Left cardiac atrium (tissue), 4 donors: Measurements from ENCODE around the gene XIRP2. TPM values are rescaled to one million over a fixed set of nuclear protein-coding genes. Genes with fewer than 3 reads are reported as not detected.
A peak's percentile ranks its signal among the peaks of the same experiment; 100 is the strongest.
"Not testable (repeated sequence)": the region's sequence is repeated elsewhere in the genome, so short reads cannot be mapped to it uniquely, and the experiment has no call there.

Experiments used
- ATAC-seq, 2 donors: fragments of 200-7000 bp; cut with Tn5 transposase; one replicate each; pipeline ENCODE4 v1.9.1; 2020; ENCODE audit warnings: mild to moderate bottlenecking in 2 of 2, moderate library complexity in 2 of 2
- DNase-seq: peaks from one replicate; pipeline ENCODE4 v3.0.0-alpha.2; 2020
- intact Hi-C, 2 donors: fragments of 100-400 bp; cut with DNase I; formaldehyde crosslinking; loops; one replicate each; pipeline versions ENCODE4 v1.14.1 to v1.15.1; 2022 to 2023
- total RNA-seq, 2 donors: library from RNA; stranded (reverse); fragmentation: NEBNext Ultra II Directional; extraction: Animal tissue kit (Norgen Biotek cat#: 25700); gene quantifications; one replicate each; pipeline ENCODE4 v1.2.1, GENCODE V29; 2021
- donor health status: DM: no; HTN: yes; CAD: no.
- donor health status: DM: no; HTN: yes; CAD: no; lungs with severe emphysema.
- donor health status: DM: yes; HTN: yes; CAD: no.
- donor health status: Dilated cardiomyopathy.

XIRP2 gene
- total RNA-seq, 2 donors from 2014 or later, result 22.9 to 44.0 TPM

DNA sequence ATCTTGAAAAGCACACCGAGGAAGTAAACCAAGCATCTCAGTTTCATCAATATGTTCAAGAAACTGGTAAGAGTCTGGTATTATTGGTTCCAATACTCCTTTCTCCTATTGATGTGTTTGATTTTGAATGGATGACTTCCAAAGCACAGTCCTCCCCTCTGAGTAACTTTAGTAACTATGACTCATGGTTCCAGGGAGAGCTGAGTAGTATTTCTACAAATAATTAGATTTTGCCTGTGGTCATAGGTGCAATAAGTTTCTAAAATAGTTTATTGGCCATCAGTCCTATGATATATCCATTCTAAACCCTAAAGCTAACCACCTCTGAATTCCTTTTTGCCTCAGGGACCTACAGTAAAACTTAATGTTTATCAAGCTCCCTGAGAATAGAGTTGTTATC, 352.4 kb downstream of the XIRP2 start:
- DNase-seq (no peak), ATAC-seq (no peak)
- intact Hi-C loops, result no loop called here

DNA sequence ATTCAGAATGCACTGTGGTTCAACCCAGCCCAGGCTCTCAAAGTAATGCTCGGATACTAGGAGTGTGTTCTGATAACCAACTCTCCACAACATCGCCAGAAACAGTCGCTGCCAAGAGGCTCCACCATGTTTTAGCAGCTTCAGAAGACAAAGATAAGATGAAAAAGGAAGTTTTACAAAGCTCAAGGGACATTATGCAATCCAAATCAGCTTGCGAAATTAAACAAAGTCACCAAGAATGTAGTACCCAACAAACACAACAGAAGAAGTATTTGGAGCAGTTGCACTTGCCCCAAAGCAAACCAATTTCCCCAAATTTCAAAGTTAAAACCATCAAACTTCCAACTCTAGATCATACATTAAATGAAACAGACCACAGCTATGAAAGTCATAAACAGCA, 360.9 kb downstream of the XIRP2 start:
- intact Hi-C loops, result no loop called here
- no peak for ATAC-seq

DNA sequence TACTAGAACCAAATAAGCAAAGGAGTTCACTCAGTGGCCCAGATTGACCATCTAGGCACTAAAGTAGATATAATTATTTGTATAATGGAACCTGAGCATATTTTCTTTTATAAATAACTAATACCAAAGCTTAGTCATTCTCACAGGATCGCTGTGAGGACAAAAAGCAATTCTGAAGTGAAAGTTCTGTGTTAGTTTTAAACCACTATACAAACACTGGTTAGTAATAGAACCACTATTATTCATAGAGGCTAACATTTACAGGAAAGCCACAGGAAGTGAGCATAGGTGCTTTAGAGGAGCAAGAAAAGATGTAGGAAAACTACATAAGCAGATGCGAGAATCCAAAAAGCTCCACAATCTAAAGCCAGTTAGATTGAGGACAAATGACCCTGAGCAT, 364.7 kb downstream of the XIRP2 start:
- no peak for DNase-seq
- no peak for ATAC-seq
- intact Hi-C loops, result no loop called here

More for the DNA sequence above, 360.9 kb downstream of the XIRP2 start:
- DNase-seq, result no peak

DNA sequence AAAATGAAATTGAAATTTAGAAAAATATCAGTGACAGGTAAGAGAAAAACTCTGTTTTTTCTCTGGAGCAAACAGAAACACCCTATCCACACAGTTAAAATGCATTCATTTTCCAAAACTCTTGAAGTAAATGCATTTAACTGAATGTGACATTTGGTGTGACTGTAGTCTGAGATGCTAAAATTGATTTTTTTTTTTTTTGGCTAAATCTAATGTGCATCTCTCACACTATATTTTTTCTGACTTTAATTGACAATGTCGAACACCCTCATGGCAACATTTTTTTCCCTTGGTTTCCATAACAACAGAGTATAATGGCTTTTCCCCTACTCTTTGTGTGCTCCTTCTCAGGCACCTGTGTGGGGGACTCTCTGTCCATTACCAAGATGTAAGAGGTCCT, 366.4 kb downstream of the XIRP2 start:
- intact Hi-C loops, result no loop called here
- ATAC-seq (no peak), DNase-seq (no peak)

DNA sequence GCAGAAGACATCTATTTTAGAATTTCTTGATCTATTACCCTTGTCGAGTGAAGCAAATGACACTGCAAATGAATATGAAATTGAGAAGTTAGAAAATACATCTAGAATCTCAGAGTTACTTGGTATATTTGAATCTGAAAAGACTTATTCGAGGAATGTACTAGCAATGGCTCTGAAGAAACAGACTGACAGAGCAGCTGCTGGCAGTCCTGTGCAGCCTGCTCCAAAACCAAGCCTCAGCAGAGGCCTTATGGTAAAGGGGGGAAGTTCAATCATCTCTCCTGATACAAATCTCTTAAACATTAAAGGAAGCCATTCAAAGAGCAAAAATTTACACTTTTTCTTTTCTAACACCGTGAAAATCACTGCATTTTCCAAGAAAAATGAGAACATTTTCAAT, 370.4 kb downstream of the XIRP2 start:
- DNase-seq (no peak), ATAC-seq (no peak)
- intact Hi-C loops, result no loop called here

DNA sequence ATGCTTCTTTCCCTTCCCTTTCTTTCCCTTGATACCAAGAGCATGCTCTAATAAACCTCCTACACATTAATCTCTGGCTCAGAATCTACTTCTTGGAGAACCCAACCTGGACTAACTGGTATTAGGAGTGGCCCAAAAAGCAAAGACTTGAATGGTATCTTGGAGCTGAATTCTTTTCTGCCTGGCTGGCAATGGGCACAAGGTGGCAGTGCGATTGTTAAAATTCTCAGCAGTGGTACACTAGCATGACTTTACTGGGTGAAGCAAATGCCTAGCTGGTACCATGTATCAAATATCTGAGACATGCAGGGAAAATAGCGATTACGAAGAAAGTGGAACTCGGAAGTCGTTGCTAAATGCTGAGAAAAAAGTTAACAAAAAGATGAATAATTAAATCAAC, 376.1 kb downstream of the XIRP2 start:
- no peak for DNase-seq
- intact Hi-C loops, result no loop called here
- no peak for ATAC-seq

DNA sequence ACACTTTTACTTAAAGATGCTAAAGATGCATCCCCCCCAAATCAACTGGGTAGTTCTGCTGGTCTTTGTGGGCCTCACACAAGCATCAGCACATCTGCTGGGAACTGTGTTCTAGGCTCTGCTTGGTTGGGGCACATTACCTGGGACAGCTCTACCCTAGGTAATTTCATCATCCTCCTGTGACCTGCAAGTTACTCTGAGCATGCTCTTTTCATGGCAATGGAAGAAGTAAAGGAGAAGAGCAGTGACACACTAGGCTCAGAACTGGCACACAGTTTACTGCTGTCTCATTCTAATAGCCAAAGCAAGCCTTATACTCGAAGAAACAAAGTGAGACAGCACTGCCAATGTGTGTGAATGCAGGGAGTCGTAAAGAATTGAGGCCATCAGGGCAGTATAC, 376.7 kb downstream of the XIRP2 start:
- no peak for ATAC-seq
- intact Hi-C loops, result no loop called here
- DNase-seq, result no peak

DNA sequence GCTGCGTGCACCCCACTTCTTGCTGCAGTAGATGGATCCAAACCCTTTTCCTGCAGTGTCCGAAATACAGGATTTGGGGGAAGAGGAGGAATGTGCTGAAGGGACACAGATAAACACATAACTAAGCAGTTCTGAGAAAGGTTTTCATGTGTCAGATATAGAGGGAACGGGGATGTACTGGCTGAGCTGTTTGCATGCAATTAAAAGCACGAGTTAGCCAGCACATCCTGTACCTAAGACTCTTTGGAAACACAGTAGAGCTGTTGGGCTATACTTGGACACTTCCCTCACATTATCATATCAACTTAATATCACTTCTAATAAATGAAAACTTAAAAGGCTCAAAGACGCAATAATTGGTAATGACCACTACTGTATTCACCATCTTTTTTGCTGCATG, 377.4 kb downstream of the XIRP2 start:
- DNase-seq (no peak), ATAC-seq (no peak)
- intact Hi-C loops, result no loop called here

DNA sequence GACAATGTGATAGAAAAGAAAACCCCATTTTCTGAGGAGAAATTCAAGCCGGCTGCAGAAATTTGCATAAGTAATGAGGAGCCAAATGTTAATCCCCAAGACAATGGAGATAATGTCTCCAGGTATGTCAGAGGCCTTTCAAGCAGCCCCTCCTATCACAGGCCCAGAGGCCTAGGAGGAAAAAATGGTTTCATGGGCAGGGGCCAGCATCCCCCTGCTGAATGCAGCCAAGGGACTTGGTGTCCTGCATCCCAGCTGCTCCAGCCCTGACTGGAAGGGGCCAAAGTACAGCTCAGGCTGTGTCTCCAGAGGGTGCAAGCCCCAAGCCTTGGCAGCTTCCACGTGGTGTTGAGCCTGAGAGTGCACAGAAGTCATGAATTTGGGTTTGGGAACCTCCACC, 380.0 kb downstream of the XIRP2 start:
- DNase-seq, intact Hi-C loops, ATAC-seq: not testable (repeated sequence)

DNA sequence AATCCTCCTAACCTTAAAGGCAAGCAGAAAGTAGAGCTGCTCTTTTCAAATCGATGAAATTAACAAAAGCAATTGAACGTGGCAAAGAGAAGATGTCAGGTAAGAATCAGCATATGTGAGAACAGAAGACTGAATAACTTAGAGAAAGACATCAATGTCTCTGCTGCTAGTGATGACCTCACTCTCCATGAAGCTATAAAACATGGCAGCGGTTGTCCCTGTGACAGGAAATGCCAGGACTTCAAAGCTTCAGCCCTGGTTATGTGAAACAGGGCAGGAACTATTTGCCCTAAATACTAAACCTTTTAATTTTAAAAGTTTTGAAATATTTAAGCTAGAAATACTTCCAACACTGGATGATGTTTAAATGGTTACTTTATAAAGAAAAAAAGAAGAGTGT, 383.7 kb downstream of the XIRP2 start:
- intact Hi-C loops, result no loop called here
- no peak for ATAC-seq
- DNase-seq, result no peak

DNA sequence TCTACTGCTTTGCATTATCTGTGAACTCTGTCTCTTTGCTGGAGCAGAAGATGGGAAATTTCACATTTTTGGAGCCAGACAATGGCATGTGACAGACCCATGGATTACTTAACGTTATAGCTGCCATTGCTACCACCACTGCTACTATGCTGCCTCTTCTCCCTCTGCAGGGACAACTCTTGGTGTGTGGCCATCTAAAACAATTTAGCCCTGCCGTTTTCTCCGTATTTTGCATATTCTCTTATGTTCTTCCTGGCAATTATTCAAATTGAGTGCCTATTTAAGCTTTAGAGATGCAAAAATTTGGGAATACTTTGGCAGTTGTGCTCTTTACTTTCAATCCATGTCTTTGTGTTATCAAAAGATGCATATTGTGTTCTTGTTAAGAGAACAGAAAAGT, 386.8 kb downstream of the XIRP2 start:
- intact Hi-C loops, result no loop called here
- DNase-seq, result no peak
- no peak for ATAC-seq

DNA sequence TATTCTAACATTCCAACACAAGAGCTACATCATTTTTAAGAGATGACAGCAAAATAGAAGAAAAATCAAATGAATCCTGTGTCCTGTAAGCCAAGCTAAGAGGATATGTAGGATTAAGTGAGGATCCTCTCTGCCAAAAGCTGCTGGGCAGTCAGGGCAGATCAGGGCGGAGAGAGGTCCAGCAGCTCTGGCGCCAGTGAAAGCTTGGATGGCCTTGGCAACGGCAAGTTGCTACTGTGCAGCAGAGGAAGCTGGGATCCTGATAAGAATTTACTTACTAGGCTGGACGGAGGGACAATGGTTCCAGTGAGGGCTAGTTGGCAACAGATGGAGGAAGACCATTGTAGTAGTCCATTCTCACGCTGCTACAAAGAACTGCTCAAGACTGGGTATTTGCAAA, 391.5 kb downstream of the XIRP2 start:
- DNase-seq (no peak), ATAC-seq (no peak)
- intact Hi-C loops, result no loop called here

DNA sequence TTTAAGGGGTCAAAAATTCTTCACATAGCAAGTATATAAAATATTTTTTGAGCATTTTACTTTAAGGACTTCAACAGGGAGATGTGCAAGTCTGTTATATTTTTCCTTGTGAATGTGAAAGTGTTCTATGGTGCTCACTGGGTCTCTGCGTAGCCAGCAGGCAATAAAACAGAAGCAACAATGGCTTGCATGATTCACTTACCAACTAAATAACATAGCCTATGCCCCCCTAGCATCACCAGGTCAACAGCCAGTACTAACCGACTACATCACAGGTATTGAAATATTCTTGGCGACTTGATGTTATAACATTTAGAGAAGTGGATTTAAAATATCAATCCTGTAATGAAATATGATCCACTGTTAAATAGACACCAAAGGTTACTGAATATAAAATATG, 398.9 kb downstream of the XIRP2 start:
- intact Hi-C loops, result no loop called here
- ATAC-seq (no peak), DNase-seq (no peak)

DNA sequence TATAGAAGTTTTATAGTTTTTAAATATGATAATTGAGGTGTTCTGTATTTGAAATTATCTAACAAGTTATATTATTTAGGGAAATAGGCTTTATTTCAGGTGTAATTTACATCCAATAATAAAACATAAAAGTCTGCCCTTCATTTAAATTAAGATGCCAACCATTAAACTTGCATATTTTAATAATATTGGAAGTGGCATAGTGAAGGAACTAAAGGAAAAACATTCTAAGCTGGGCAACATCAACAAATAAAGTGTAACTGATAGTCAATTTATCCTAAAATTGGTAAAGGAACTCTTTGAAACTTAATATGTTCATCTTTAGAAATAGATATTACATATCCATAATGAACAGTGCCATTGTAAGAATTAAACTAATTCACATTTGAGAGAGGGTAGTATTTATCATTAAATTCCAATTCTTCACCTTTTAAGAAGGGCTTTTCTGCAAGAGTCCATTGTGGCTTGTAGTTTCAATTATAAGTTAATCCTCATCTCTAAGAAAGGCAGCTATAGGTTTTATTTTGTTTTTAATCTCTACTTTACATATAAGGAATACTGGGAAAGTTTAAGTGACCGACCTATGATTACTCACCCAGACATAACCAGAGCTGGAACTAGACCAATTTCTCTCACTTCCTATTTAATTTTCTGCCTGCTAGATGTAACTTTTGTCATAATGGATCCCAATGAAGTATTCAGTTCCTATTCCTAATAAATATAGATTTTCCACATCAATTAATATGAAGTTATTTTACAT, 401.6 kb downstream of the XIRP2 start:
- intact Hi-C loops, result no loop called here

DNA sequence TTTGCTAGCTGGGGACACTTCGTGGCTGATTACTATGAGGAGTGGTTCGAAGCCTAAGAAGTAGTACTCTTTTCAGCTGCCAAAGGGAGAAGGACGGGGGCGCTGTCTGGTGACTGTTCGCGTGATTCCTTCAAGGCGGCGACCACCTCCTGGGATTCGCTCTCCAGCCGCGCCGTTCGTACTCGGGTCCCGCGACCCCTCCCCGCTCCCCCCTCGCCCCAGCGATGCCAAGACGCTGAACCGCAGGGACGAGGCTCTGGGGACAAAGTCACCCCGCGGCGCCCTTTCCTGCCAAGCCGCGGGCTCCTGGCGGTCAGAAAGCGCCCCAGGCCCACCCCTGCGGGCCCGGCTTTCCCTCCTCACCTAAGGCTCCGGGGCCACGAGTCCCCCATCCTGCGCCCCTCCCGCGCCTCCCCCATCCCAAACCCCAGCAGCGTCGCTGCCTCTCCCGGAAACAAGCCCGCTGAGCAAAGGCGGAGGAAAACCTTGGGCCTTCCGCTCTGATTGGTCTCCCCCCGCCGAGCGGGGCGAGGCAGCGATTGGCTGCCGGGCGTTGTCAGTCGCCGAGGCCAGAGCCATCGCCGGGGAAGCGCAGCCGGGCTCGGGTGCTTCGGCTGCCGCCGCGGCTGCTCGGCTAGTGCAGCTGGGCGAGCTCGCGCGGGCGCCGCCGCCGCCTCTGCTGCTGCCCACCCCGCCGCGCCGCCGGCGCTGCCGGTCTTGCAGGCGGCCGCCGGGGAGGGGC, 404.3 kb downstream of the XIRP2 start, which contains the start of gene B3GALT1:
TSS of gene B3GALT1 (plus strand) at position 572 of the 742 bp plus-strand sequence.
- DNase-seq (peak; percentile 88), ATAC-seq (peak; percentile 99)
- intact Hi-C loops, result no loop called here

More for the DNA sequence above, 401.6 kb downstream of the XIRP2 start:
- ATAC-seq (no peak), DNase-seq (no peak)

DNA sequence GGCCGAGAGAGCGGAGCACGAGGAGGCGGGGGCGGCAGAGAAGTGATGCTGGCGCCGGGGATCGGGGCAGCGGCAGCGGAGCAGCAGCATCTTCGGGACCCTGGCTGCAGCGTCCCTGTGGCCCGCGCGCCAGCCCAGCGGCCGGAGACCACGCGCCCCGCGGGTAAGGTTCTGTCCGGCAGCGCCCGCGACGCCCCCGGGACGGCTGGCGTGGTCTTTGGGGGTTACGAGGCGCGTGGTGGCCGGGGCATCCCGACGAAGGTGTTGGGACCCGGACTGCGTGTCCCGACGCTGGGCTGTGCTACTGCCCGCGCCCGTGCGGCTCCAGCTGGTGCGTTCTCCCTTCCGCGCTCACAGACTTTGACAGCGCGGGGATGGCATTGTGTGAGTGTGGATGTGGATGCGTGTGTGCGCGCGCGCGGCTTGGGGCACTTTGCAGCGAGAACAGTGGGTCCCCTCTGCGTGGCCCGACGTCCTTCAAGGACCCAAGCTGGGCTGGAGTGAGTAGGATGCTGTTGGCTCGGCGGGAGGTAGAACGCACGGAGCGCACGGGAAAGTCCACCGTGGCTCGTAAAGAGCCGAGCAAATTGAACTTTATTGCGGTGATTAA, 405.0 kb downstream of the XIRP2 start:
- ATAC-seq, result peak; percentile 32 to 39
- intact Hi-C loops, result no loop called here
- DNase-seq, result no peak

DNA sequence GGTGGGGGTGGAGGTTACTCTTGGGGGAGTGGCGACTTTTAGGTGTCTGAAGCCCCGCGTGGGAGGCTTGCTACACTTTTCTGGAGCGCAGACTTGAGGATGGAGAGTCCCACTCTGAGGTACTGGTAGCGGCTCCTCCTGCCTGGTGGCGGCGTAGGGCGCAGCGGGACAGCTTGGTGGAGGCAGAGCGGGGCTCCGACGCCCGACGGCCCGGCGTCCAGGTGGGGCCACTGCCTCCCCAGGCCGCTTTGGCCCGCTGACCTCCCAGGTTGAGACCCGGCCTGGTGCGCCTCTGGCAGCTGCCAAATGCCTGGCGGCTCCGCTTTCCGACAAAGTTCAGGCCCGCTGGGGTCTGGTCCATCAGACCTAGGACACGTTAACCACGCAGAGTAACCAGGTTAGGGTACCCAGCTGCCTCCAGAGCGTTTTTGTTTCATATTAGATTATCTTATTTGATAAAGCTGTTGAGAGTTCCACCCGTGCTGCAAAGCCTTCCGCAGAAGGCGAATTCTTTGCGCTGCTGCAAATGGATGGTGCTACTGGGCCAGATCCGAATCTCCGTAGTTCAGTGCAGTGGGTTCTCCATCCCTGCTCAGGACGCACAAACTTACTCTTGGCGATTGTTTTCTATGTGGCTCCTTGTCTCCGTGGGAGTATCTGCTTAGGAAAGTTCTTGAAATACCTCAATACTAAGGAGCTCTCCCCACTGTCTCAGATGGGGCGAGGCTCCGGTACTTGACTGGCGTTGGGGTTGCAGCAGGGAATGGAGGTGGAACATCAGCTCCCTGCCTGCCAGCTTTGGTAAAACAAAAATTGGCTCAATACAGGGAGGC, 405.9 kb downstream of the XIRP2 start:
- no peak for ATAC-seq
- DNase-seq, result no peak
- intact Hi-C loops, result no loop called here

DNA sequence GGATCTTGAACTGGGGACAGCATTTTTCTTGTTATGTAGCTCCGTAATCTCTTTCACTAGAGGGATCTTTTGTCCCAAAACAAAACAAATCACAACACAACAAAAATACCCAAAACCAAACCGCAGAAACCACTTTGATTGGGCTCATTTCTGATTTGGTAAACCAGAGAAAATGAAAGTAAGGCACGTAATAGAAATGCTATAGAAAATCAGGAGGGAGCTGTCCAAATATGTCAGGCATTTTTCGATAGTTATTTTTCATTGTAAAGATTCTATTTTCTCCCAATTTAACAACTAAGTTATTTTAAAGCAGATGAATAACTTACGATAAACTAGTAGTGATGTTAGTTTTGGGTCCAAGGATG, 406.5 kb downstream of the XIRP2 start:
- DNase-seq (no peak), ATAC-seq (no peak)
- intact Hi-C loops, result no loop called here

DNA sequence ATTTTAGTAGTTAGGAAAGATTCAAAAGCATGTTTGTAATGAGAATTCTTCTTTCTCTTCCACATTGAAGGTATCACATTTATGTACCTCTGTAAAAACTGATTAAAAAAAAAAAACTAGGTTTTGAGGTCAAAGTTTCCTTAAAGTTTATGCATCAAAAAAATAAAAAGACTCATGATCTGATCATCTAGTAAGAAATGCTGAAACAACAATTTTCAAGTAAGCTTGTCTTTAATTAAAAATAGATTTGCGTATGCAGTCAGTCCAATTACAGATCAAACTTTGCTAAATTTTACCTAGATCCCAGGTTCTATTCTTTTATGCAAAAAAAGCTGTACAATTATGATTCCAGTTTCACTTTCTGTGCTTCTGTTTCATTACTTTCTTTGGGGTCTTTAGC, 409.0 kb downstream of the XIRP2 start:
- DNase-seq (no peak), ATAC-seq (no peak)
- intact Hi-C loops, result no loop called here

DNA sequence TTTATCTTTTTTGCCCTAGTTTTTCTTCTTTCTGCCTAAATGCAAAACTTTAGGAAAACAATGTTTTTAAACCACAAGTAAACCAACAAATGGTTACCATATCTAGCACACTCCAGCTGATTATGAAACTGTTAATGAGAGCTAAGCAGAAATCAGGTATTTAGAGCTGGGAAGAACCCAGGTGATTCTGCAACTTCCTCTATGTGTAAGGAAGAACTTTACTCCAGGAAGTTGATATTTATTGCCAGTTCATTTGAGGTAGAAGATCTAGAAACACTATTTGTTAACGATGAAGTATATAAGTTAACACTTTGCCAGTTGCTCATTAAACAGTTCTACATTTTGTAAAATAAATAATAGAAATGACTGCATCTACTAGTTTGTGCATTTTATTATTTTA, 409.7 kb downstream of the XIRP2 start:
- intact Hi-C loops, result no loop called here
- DNase-seq (no peak), ATAC-seq (no peak)
